K562 (cell line): ENCODE data around the gene HOXD9. TPM values are rescaled to one million over a fixed set of nuclear protein-coding genes. Genes with fewer than 3 reads are reported as not detected.

ENCODE experiments used
- ATAC-seq: fragments of 200-7000 bp; cut with Tn5 transposase; 3 replicates; pipeline ENCODE4 v1.9.1; 2020; ENCODE audit warnings: moderate library complexity
- BruUV-seq: library from RNA; stranded (reverse); fragments of 400-500 nt; replicated peaks from 2 replicates; lab custom pipeline; 2021; lab: Mats Ljungman, UMichigan
- CTCF ChIA-PET: fragments of 300-600 bp; formaldehyde crosslinking; extraction: SDS; loops from one replicate; lab custom pipeline; 2021; ENCODE audit warnings: low intra/inter-chr PET ratio; lab: Yijun Ruan, JAX
- POLR2A ChIA-PET: fragments of 300-600, 350-650 bp; sonication (Branson Sonifier 250); formaldehyde crosslinking; extraction: SDS; loops from one replicate; lab custom pipeline; 2021; ENCODE audit warnings: antibody characterized with exemption, inconsistent platforms; lab: Yijun Ruan, JAX
- DNase-seq, 4 experiments: peaks; one replicate each; pipeline versions ENCODE4 v3.0.0 to v3.0.0-alpha.2; 2011 to 2018; ENCODE audit warnings: low spot score in 3 of 4, mixed read lengths in 3 of 4; ENCODE audit errors: extremely low read depth in 1 of 4
- FAIRE-seq: peaks from 2 replicates; lab custom pipeline; 2011; peaks lifted over from hg19 to GRCh38; lab: Jason Lieb, UNC
- H2AFZ ChIP-seq: 2 replicates; pipeline ENCODE4 v1.6.0; 2011; ENCODE audit warnings: low read depth, low read length, control low read depth, inconsistent platforms
- H3K27ac ChIP-seq: fragments of 200-600 bp; 3 replicates; pipeline ENCODE4 v1.8.0; 2011; ENCODE audit warnings: low read depth, mild to moderate bottlenecking, control low read depth, inconsistent platforms, low read length, moderate library complexity, mixed read lengths; ENCODE audit errors: extremely low read depth
- H3K27me3 ChIP-seq, 2 experiments: fragments of 300-600 bp in 1 of 2; 2 replicates in 1 of 2; 3 replicates in 1 of 2; pipeline versions ENCODE4 v1.6.0 to v1.8.0; 2011; ENCODE audit warnings: inconsistent platforms in 2 of 2, low read length in 2 of 2, mild to moderate bottlenecking in 1 of 2, mixed read lengths in 1 of 2, moderate library complexity in 1 of 2; ENCODE audit not compliant: control insufficient read depth in 2 of 2, insufficient read depth in 2 of 2
- H3K36me3 ChIP-seq: fragments of 300-600 bp; 3 replicates; pipeline ENCODE4 v1.8.0; 2011; ENCODE audit warnings: mild to moderate bottlenecking, low read length, inconsistent platforms; ENCODE audit not compliant: control insufficient read depth, insufficient read depth
- H3K4me1 ChIP-seq, 2 experiments: fragments of 200-600 bp in 1 of 2; replicated peaks in 1 of 2; 2 replicates in 1 of 2; 3 replicates in 1 of 2; pipeline versions ENCODE4 v1.5.1 to v1.8.0; 2011; ENCODE audit warnings: inconsistent platforms in 2 of 2, low read length in 2 of 2, mild to moderate bottlenecking in 1 of 2, mixed read lengths in 1 of 2, moderate library complexity in 1 of 2; ENCODE audit not compliant: control insufficient read depth in 2 of 2, insufficient read depth in 2 of 2
- H3K4me2 ChIP-seq: 2 replicates; pipeline ENCODE4 v1.6.1; 2011; ENCODE audit warnings: low read length, control low read depth, inconsistent platforms, mixed read lengths; ENCODE audit not compliant: insufficient read depth
- H3K4me3 ChIP-seq: fragments of 200-600 bp; sonication (generic), shearing (Covaris generic); 2 replicates; pipeline ENCODE4 v1.5.1; 2016; ENCODE audit warnings: control low read depth, inconsistent platforms
- H3K79me2 ChIP-seq: fragments of 200-600 bp; 3 replicates; pipeline ENCODE4 v1.8.0; 2011; ENCODE audit warnings: low read length, inconsistent platforms; ENCODE audit not compliant: control insufficient read depth, insufficient read depth
- H3K9ac ChIP-seq, 2 experiments: 2 replicates each; pipeline versions ENCODE4 v1.6.0 to v1.6.1; 2011; ENCODE audit warnings: low read depth in 2 of 2, low read length in 2 of 2, control low read depth in 1 of 2, inconsistent platforms in 1 of 2, mild to moderate bottlenecking in 1 of 2, mixed read lengths in 1 of 2; ENCODE audit not compliant: insufficient read depth in 1 of 2
- H3K9me1 ChIP-seq: one replicate; pipeline ENCODE4 v1.6.0; 2011; ENCODE audit warnings: inconsistent platforms, mild to moderate bottlenecking, low read length, moderate library complexity; ENCODE audit not compliant: control insufficient read depth, insufficient read depth
- H3K9me3 ChIP-seq: replicated peaks from 2 replicates; pipeline ENCODE4 v1.5.1; 2011; ENCODE audit warnings: low read depth, low read length, inconsistent platforms; ENCODE audit not compliant: control insufficient read depth, insufficient read depth
- H4K20me1 ChIP-seq: replicated peaks from 2 replicates; pipeline ENCODE4 v1.6.1; 2011; ENCODE audit warnings: low read length, inconsistent platforms, mixed read lengths; ENCODE audit not compliant: control insufficient read depth, insufficient read depth
- EZH2 ChIP-seq: IDR thresholded peaks from 2 replicates; pipeline ENCODE4 v1.6.1; 2012; ENCODE audit warnings: low read depth, mild to moderate bottlenecking, inconsistent platforms, low read length, borderline replicate concordance
- KLF16 ChIP-seq: IDR thresholded peaks from 2 replicates; pipeline ENCODE4 v1.6.1; 2016; ENCODE audit warnings: antibody characterized with exemption
- ZZZ3 ChIP-seq: fragments of 450-650 bp; IDR thresholded peaks from 2 replicates; pipeline ENCODE4 v1.6.1; 2016; ENCODE audit warnings: antibody characterized with exemption, mild to moderate bottlenecking, moderate library complexity
- WGBS: fragments of 100-300 bp; shearing (Covaris generic); methylation state at CpG from one replicate; pipeline ENCODE4 v1.1.6; 2016; ENCODE audit warnings: low coverage, mixed read lengths; ENCODE audit not compliant: insufficient coverage; ENCODE audit errors: missing lambda C conversion rate; 5-methylcytosine and 5-hydroxymethylcytosine counted together
- in situ Hi-C: fragments of 300-500 bp; cut with MboI; formaldehyde crosslinking; loops from 4 replicates; pipeline ENCODE4 v1.15.0; 2018; ENCODE audit warnings: inconsistent platforms, mixed read lengths
- intact Hi-C: fragments of 100-400 bp; cut with micrococcal nuclease; formaldehyde crosslinking; loops from 2 replicates; pipeline ENCODE4 v1.14.2; 2022
- polyA plus RNA-seq, 8 experiments: library from polyadenylated mRNA; depleted of rRNA in 4 of 8; stranded (reverse) in 5 of 8; unstranded in 3 of 8; fragments of >200 nt; fragmentation: Nextera tagmentation in 2 of 8; fragmentation: Illumina TruSeq in 1 of 8; extraction: Ambion mirVana in 2 of 8; extraction: Trizol in 1 of 8; gene quantifications; 2 replicates each; pipeline versions ENCODE4 v1.2.1 to v1.2.3, GENCODE V29; 2011 to 2014; ENCODE audit warnings: inconsistent platforms in 1 of 8, missing spikeins in 1 of 8
- total RNA-seq, 7 experiments: library from RNA; depleted of rRNA in 6 of 7; stranded (reverse); fragments of >200 nt in 6 of 7; fragmentation: Illumina TruSeq in 2 of 7; extraction: Trizol in 2 of 7; gene quantifications; 2 replicates each; pipeline versions ENCODE4 v1.2.1 to v1.2.3, GENCODE V29; 2011 to 2021; ENCODE audit warnings: low replicate concordance in 1 of 7

The HOXD9 gene
- total and polyA plus RNA-seq, 9 of the 15 experiments (the other 6 are each of a cell fraction or from before 2014, with no cell fraction given), result not detected

DNA sequence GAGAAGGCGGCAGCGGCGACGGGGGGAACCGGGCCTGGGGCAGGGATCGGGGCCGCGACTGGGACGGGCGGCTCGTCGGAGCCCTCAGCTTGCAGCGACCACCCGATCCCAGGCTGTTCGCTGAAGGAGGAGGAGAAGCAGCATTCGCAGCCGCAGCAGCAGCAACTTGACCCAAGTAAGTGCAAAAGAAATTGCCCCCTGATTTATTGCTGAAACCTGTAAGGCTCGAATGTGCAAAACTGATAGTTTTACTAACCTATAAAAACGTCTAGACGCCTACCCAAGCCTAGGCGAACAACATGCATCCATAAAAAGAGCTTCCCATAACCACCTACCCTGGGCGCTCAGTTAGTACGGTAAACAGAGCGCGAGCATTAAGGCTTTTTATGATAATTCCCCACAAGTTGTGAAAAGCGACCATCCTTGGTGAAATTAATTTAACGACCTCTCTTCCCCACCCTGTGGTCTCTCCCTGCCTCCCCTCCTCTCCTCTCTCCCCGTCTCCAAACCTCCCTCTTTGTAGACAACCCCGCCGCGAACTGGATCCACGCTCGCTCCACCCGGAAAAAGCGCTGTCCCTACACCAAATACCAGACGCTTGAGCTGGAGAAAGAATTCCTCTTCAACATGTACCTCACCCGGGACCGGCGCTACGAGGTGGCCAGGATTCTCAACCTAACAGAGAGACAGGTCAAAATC lies 1.0 kb downstream of the HOXD9 start:
- no peaks in the 10 kb centered on the region for H3K9me3 ChIP-seq
- ChIA-PET POLR2A (interaction anchor here (0.6 kb wide), 1 partner anchor 1470 kb away, joined by 3 read pairs; no protein-coding TSS in a partner anchor), CTCF (interaction anchor here (1.1 kb wide), 1 partner anchor 1024 kb away, joined by 3 read pairs; no protein-coding TSS in a partner anchor)
- H3K36me3 ChIP-seq, result no peaks in the 10 kb centered on the region
- H3K4me1 ChIP-seq, result peaks cover 0 to 19% of the 10 kb centered on the region in 2 experiments; a peak in 2 of 5 replicates
- H3K27me3 ChIP-seq, result peaks cover 69 to 71% of the 10 kb centered on the region in 2 experiments
- H3K79me2 ChIP-seq, result no peaks in the 10 kb centered on the region
- no peaks in the 10 kb centered on the region for H3K9me1 ChIP-seq
- BruUV-seq, result no TSS peak
- in situ Hi-C loops, result no loop called here
- no peak overlapping the region for H3K4me2 ChIP-seq
- FAIRE-seq, result no peak
- intact Hi-C loops, result no loop called here
- TF ChIP-seq ZZZ3, result no peak
- TF ChIP-seq KLF16, result no peak
- peak; percentile 82; the same call in 1 of the 2 replicates for TF ChIP-seq EZH2
- DNase-seq, result no peak
- no peak overlapping the region for H3K9ac ChIP-seq
- H4K20me1 ChIP-seq, result 0 out of 2 replicates have a peak, but pooled peaks cover 6% of the 10 kb centered on the region
- 8% methylated on average over 39 of the region's 40 CpGs for WGBS
- ATAC-seq, result no peak
- no peak overlapping the region for H3K4me3 ChIP-seq
- no peak overlapping the region for H2AFZ ChIP-seq
- no peak overlapping the region for H3K27ac ChIP-seq
